GM12875 (cell line): Measurements from ENCODE around the gene BBLN.
A peak's percentile ranks its signal among the peaks of the same experiment; 100 is the strongest.

Source experiments
- H3K4me3 ChIP-seq: one replicate; pipeline ENCODE4 v1.5.1; 2011; ENCODE audit warnings: low read depth, low read length, control low read depth
- TF ChIP-seq, protein P1 (sequence below): IDR thresholded peaks from 2 replicates; pipeline ENCODE4 v1.5.1; 2011; ENCODE audit warnings: low read depth, mild to moderate bottlenecking, control low read depth, inconsistent platforms, low read length, moderate library complexity, borderline replicate concordance; ENCODE audit not compliant: insufficient read depth

The BBLN gene

DNA sequence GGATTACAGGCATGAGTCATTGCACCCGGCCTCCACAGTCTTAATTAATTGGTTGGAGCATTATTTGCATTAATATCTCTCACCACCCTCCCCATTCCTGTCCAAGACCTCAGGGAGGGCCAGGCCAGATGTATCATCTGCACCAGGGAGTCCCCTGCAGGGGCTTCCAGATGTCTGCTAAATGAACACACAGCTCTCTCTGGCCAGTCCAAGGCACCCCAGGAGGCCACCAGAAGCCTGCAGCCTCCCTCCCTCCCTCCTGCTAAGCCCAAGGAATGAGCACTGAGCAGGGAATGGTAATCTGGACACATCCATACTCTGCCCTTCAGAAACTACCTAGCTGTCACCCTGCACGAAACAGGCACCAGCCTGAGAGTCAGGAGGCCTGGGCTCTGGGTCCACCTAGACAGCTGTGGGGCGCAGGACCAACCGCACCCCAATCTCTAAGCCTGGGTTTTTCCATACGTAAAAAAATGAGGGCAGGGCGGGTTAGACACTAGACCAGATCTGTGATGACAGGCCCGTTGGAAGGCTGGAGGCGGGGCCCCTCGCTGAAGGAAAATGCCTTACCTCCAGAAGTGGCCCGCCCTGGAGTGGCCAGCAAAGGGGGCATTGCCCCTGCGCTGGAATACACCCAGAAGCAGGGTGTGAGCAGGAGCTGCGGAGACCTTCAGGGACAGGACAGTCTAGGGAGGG is 23.0 kb downstream of the BBLN start:
- TF ChIP-seq, protein P1, sequence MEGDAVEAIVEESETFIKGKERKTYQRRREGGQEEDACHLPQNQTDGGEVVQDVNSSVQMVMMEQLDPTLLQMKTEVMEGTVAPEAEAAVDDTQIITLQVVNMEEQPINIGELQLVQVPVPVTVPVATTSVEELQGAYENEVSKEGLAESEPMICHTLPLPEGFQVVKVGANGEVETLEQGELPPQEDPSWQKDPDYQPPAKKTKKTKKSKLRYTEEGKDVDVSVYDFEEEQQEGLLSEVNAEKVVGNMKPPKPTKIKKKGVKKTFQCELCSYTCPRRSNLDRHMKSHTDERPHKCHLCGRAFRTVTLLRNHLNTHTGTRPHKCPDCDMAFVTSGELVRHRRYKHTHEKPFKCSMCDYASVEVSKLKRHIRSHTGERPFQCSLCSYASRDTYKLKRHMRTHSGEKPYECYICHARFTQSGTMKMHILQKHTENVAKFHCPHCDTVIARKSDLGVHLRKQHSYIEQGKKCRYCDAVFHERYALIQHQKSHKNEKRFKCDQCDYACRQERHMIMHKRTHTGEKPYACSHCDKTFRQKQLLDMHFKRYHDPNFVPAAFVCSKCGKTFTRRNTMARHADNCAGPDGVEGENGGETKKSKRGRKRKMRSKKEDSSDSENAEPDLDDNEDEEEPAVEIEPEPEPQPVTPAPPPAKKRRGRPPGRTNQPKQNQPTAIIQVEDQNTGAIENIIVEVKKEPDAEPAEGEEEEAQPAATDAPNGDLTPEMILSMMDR = no peak
- H3K4me3 ChIP-seq = no peak overlapping the region

DNA sequence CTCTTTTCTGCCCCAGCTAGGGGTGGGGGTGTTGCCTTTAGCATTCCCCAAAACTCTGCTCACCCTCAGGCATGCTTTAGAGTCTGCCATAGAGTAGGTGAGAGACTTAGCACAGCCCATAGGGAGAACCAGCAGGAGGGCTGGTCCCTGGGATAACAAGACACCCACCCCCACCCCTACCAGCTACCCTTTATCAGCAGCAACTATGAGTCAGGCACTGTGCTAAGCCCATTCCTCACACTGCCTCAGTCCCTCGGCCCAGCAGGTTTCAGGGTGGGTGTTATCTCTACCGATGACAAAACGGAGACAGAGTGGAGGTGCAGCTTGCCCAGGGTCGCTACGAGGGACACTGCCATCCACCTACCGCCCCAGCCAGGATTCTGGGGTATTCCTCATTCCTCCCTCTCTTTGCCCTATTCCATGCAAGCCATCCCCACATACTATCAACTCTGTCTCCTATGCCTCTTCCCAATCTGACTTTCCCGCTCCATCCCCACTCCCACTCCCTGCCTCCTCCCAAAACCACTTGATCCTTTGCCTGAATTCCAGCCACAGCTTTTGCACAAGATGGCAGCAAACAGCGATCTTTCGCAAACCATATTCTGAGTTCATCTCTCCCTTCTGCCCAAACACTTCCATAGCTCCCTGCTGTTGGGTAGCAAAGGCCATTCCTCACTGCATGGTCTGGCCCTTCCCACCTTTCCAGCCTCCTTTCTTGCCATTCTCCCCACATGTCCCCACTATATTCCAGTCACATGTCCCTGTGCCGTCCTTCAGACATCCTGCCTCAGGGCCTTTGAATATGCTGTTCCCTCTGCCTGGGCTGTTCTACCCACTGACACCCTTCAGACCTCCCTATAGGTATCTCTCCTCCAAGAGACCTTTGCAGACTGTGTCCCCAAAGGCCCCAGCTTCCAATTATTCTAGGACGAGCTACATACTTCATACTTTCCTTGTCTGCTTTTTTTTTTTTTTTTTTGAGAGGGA is 26.2 kb downstream of the BBLN start:
- TF ChIP-seq, protein P1 = no peak
- H3K4me3 ChIP-seq = no peak overlapping the region

DNA sequence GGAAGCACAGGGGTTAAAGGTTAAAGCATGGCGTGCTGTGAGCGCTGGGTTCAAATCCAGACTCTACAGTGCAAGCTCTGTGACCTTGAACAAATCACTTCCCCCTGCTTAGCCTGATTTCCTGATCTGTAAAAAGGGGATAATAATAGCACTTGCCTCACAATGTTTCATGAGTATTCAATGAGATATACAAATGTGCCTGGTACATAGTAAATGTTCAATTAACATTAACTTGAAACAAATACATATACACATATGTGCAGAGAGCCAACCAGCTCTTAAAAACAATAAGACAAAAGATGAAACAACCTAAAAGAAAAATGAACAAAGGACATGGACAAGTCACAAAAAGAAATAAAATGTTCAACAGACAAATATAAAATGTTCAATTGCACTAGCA is 27.3 kb downstream of the BBLN start:
- TF ChIP-seq, protein P1 = no peak
- no peak overlapping the region for H3K4me3 ChIP-seq

DNA sequence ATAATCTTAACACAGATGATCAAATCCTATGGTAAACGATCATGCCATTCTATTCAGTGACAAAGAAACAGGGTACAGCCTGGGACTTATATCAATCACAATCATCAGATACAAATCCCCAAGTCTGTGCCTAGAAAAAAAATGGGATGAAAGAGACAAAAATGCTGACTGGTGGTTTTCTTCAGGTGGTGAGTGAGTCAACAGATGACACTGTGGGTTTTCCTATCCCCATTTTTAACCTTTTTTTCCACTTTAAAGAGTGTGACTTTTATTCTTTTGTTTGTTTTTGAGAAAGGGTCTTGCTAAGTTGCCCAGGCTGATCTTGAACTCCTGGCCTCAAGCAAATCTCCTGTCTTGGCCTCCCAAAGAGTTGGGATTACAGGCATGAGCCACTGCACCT is 28.1 kb downstream of the BBLN start:
- H3K4me3 ChIP-seq = no peak overlapping the region
- TF ChIP-seq, protein P1 = no peak

GRCh38 chr9:128190013-128190412 is 29.9 kb downstream of the BBLN start:
- no peak overlapping the region for H3K4me3 ChIP-seq
- TF ChIP-seq, protein P1 = no peak

DNA sequence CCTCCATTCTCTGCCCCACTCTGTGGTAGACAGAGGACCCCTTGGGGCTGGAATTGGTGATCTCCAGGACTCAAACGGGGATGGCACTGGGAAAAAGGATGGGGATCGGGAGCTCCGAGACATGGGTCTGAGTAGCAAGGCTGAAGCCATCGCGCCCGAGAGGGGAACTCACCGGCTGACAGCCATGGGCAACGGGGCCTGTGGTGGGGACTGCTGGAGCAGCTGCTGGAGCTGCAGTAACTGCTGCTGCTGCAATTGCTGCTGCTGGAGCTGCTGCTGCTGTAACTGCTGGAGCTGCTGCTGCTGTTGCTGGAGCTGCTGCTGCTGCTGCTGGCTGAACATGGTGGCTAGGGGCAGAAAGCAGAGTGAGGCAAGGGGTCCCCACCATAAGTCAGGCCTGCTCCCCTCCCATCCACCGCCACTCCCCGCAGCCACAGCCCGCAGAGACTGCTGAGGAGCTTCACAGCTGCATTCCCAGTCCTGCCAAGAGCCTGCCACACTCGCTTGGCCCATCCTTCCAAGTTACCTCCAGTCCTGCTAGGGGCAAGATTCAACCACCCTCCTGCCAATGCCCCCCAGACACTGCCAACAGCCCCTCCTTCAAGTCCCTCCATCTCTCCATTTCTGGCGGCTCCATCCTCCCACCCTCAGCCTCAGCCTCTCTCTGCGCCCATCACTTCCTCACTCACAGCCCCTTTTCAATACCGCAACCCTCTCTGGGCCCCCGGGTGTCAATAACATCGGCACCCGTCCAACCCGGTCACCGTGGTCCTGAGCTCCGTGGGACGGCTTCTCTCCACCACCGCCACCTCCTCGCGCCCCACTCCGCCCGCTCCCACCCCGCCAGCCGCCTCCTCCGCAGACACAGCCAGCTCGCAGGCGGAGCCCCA is 30.7 kb downstream of the BBLN start:
- peak overlapping the region; percentile 90 for H3K4me3 ChIP-seq
- TF ChIP-seq, protein P1 = no peak
